ENCODE results near the gene AGRN.

AGRN gene

DNA sequence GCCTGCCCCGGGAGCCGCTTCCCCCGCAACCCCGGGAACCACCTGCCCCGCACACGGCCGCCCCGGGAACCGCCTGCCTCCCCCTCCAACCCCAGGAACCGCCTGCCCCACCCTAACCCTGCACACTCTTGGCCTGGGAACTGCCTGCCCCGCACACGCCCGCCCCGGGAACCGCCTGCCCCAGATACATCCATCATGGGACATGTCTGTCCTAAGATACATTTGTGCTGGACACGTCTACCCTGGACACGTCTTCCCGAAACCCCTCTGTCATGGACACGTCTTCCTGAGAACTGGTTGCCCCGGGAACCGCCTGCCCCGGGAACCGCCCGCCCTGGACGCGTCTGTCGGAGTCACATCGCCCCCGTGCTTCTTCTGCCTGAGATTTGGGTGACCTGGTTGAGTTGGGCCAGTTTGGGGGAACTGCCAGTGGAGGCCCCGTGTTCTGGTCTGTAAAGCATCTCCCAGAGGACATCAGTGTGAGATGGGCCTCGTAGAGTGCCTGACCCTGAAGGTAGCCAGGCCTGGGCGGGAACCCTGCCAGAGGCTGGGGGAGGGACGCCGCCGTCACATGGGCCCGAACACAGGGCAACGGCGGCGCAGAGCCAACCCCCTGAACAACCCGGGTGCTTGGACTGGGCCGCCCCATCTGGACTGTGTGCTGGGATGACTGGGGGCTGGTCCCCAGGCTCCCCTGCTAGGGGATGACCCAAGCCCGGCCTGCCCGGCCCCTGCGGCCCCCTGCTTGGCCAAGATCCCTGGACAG lies 41.7 kb upstream of the AGRN start:
- CTCF ChIA-PET = no interaction called here
- POLR2A ChIA-PET = no interaction called here
- TF ChIP-seq NFRKB (IDR thresholded peaks at IDR 0.05) (no peak), SUZ12 (IDR thresholded peaks at IDR 0.05) (no peak), FOXK2 (IDR thresholded peaks at IDR 0.05) (no peak), SP1 (IDR thresholded peaks at IDR 0.05) (no peak), LEF1 (IDR thresholded peaks at IDR 0.05; ENCODE audit: borderline replicate concordance) (no peak), FOXM1 (IDR thresholded peaks at IDR 0.05; ENCODE audit: borderline replicate concordance) (no peak), PKNOX1 (IDR thresholded peaks at IDR 0.05) (no peak), CTBP1 (IDR thresholded peaks at IDR 0.05; ENCODE audit: borderline replicate concordance) (no peak), ZNF384 (IDR thresholded peaks at IDR 0.05) (no peak), L3MBTL2 (conservative IDR thresholded peaks at IDR 0.05) (no peak), ELF4 (IDR thresholded peaks at IDR 0.05) (no peak), TARDBP (IDR thresholded peaks at IDR 0.05) (no peak), FOXA1 (IDR thresholded peaks at IDR 0.05) (no peak), HDGF (IDR thresholded peaks at IDR 0.05; ENCODE audit: borderline replicate concordance) (no peak)
- no peak for DNase-seq (ENCODE audit: extremely low spot score)

GRCh38 chr1:978835-979743 lies 40.8 kb upstream of the AGRN start:
- no peak for DNase-seq (ENCODE audit: extremely low spot score)
- ChIA-PET POLR2A (interaction anchor here (1.1 to 3.1 kb wide), 3 partner anchors 14 to 23 kb away, joined by 3 to 14 read pairs (median 12); no protein-coding TSS in a partner anchor), CTCF (no interaction called here)
- TF ChIP-seq SP1 (IDR thresholded peaks at IDR 0.05) = no peak
- no peak for TF ChIP-seq LEF1 (IDR thresholded peaks at IDR 0.05; ENCODE audit: borderline replicate concordance)
- TF ChIP-seq FOXK2 (IDR thresholded peaks at IDR 0.05) = no peak
- no peak for TF ChIP-seq ARNT (IDR thresholded peaks at IDR 0.05)
- TF ChIP-seq TARDBP (IDR thresholded peaks at IDR 0.05) = no peak
- no peak for TF ChIP-seq ELF4 (IDR thresholded peaks at IDR 0.05)
- TF ChIP-seq BHLHE40 (IDR thresholded peaks at IDR 0.05; ENCODE audit: borderline replicate concordance) = no peak
- no peak for TF ChIP-seq SUZ12 (IDR thresholded peaks at IDR 0.05)
- no peak for TF ChIP-seq FOXA1 (IDR thresholded peaks at IDR 0.05)
- no peak for TF ChIP-seq PKNOX1 (IDR thresholded peaks at IDR 0.05)
- TF ChIP-seq ZNF384 (IDR thresholded peaks at IDR 0.05) = no peak
- TF ChIP-seq L3MBTL2 (conservative IDR thresholded peaks at IDR 0.05) = no peak
- TF ChIP-seq HDGF (IDR thresholded peaks at IDR 0.05; ENCODE audit: borderline replicate concordance) = no peak

DNA sequence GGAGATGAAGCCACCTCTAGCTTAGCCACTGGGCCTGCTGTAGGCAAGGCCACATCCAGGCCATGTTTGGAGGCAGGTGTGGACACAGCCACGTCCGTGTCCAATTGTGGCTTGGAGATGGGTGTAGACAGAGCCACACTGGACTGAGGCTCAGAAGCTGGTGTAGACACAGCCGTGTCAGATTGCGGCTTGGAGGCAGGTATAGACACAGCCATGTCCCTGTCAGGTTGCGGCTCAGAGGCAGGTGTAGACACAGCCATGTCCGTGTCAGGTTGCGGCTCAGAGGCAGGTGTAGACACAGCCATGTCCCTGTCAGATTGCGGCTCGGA lies 40.2 kb upstream of the AGRN start:
- CTCF ChIA-PET = no interaction called here

DNA sequence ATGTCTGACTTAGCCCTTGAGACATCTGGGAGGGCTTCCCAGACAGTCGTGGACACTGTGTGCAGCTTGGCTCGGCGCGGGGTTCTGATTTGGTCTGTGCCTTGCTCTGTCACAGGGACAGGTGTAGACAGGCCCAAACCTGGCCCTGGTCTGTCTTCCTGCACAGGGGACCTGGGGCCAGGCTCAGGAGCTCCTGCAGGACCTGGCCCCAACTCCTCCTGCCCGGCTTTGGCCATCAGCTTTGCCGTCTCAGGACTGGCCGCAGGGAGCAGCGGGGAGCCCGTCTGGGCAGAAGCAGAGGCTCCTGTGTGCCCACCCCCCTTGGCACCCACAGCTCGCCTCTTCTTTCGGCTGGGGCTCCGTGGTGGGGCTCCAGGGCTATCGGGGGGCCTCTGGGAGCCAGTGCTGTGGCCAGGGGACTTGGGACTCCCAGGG lies 39.8 kb upstream of the AGRN start:
- CTCF ChIA-PET = interaction anchor here (0.9 kb wide), 1 partner anchor 12 kb away, joined by 3 read pairs; no protein-coding TSS in a partner anchor
- no peak for DNase-seq (ENCODE audit: extremely low spot score)
- TF ChIP-seq FOXA1 (IDR thresholded peaks at IDR 0.05) = no peak
- TF ChIP-seq PKNOX1 (IDR thresholded peaks at IDR 0.05) = no peak
- TF ChIP-seq SUZ12 (IDR thresholded peaks at IDR 0.05) = no peak
- no peak for TF ChIP-seq L3MBTL2 (conservative IDR thresholded peaks at IDR 0.05)
- no peak for TF ChIP-seq SP1 (IDR thresholded peaks at IDR 0.05)
- TF ChIP-seq CTBP1 (IDR thresholded peaks at IDR 0.05; ENCODE audit: borderline replicate concordance) = no peak
- no peak for TF ChIP-seq HDGF (IDR thresholded peaks at IDR 0.05; ENCODE audit: borderline replicate concordance)
- no peak for TF ChIP-seq ARNT (IDR thresholded peaks at IDR 0.05)
- TF ChIP-seq FOXK2 (IDR thresholded peaks at IDR 0.05) = no peak
- no peak for TF ChIP-seq NFRKB (IDR thresholded peaks at IDR 0.05)
- no peak for TF ChIP-seq ELF4 (IDR thresholded peaks at IDR 0.05)
- TF ChIP-seq TARDBP (IDR thresholded peaks at IDR 0.05) = no peak
- TF ChIP-seq LEF1 (IDR thresholded peaks at IDR 0.05; ENCODE audit: borderline replicate concordance) = no peak
- no peak for TF ChIP-seq BHLHE40 (IDR thresholded peaks at IDR 0.05; ENCODE audit: borderline replicate concordance)
- TF ChIP-seq ZNF384 (IDR thresholded peaks at IDR 0.05) = no peak
- no peak for TF ChIP-seq FOXM1 (IDR thresholded peaks at IDR 0.05; ENCODE audit: borderline replicate concordance)
- POLR2A ChIA-PET = interaction anchor here (0.7 to 3.1 kb wide), 6 partner anchors 12 to 22 kb away, joined by 3 to 14 read pairs (median 4); partner anchors contain the start of gene HES4

More for the DNA sequence above, 40.2 kb upstream of the AGRN start:
- TF ChIP-seq L3MBTL2 (conservative IDR thresholded peaks at IDR 0.05) = no peak
- TF ChIP-seq FOXA1 (IDR thresholded peaks at IDR 0.05) = no peak
- no peak for TF ChIP-seq ZNF384 (IDR thresholded peaks at IDR 0.05)
- TF ChIP-seq NFRKB (IDR thresholded peaks at IDR 0.05) = no peak
- no peak for TF ChIP-seq ARNT (IDR thresholded peaks at IDR 0.05)
- no peak for TF ChIP-seq ELF4 (IDR thresholded peaks at IDR 0.05)
- no peak for TF ChIP-seq HDGF (IDR thresholded peaks at IDR 0.05; ENCODE audit: borderline replicate concordance)
- TF ChIP-seq BHLHE40 (IDR thresholded peaks at IDR 0.05; ENCODE audit: borderline replicate concordance) = no peak
- POLR2A ChIA-PET = interaction anchor here (0.7 to 3.1 kb wide), 4 partner anchors 13 to 22 kb away, joined by 3 to 14 read pairs (median 8); no protein-coding TSS in a partner anchor
- no peak for DNase-seq (ENCODE audit: extremely low spot score)
